OCI-LY7 (cell line): ENCODE data around the gene RIMBP2. TPM values are rescaled to one million over a fixed set of nuclear protein-coding genes. Genes with fewer than 3 reads are reported as not detected.

ENCODE experiments used
- BruUV-seq: library from RNA; stranded (reverse); fragments of 400-500 nt; replicated peaks from 2 replicates; lab custom pipeline; 2021; lab: Mats Ljungman, UMichigan
- CTCF ChIA-PET: fragments of 300-600 bp; sonication (Branson Sonifier 250); formaldehyde crosslinking; loops from one replicate; lab custom pipeline; 2022; ENCODE audit warnings: antibody characterized with exemption; ENCODE audit not compliant: unreplicated experiment; lab: Charles Lee
- POLR2A ChIA-PET: fragments of 300-600 bp; sonication (Branson Sonifier 250); formaldehyde crosslinking; loops from one replicate; lab custom pipeline; 2022; ENCODE audit warnings: antibody characterized with exemption; lab: Charles Lee
- DNase-seq: peaks from one replicate; pipeline ENCODE4 v3.0.0-alpha.2; 2015; ENCODE audit warnings: low spot score
- H2AFZ ChIP-seq: fragments of 200-600 bp; sonication (generic), shearing (Covaris generic); 2 replicates; pipeline ENCODE4 v1.6.1; 2014; ENCODE audit warnings: mild to moderate bottlenecking, antibody characterized with exemption, low read length, moderate library complexity
- H3K27ac ChIP-seq: fragments of 200-600 bp; sonication (generic); 2 replicates; pipeline ENCODE4 v1.5.1; 2014; ENCODE audit warnings: mixed run types, low read depth, mild to moderate bottlenecking, moderate library complexity, low read length, inconsistent platforms; ENCODE audit not compliant: poor library complexity, severe bottlenecking
- H3K36me3 ChIP-seq: fragments of 200-600 bp; sonication (generic); 2 replicates; pipeline ENCODE4 v1.6.1; 2014; ENCODE audit warnings: mild to moderate bottlenecking, antibody characterized with exemption, low read length, moderate library complexity, mixed read lengths; ENCODE audit not compliant: insufficient read depth
- H3K4me1 ChIP-seq: fragments of 200-600 bp; sonication (generic); 2 replicates; pipeline ENCODE4 v1.5.1; 2014; ENCODE audit warnings: mild to moderate bottlenecking, low read length; ENCODE audit not compliant: insufficient read depth, poor library complexity, severe bottlenecking
- H3K4me2 ChIP-seq: fragments of 200-600 bp; sonication (generic); 2 replicates; pipeline ENCODE4 v1.6.1; 2014; ENCODE audit warnings: mild to moderate bottlenecking, low read length
- H3K4me3 ChIP-seq: fragments of 200-600 bp; sonication (generic); 2 replicates; pipeline ENCODE4 v1.5.1; 2014; ENCODE audit warnings: mild to moderate bottlenecking, low read depth, low read length; ENCODE audit not compliant: poor library complexity, severe bottlenecking
- H3K79me2 ChIP-seq: fragments of 200-600 bp; sonication (generic); 2 replicates; pipeline ENCODE4 v1.6.1; 2016; ENCODE audit warnings: low read depth, mild to moderate bottlenecking, low read length, moderate library complexity, mixed read lengths; ENCODE audit not compliant: insufficient read depth
- H3K9me2 ChIP-seq: fragments of 200-600 bp; sonication (generic); 2 replicates; pipeline ENCODE4 v1.6.1; 2016; ENCODE audit warnings: mild to moderate bottlenecking, low read length, mixed read lengths; ENCODE audit not compliant: insufficient read depth
- H3K9me3 ChIP-seq: fragments of 200-600 bp; sonication (generic); 2 replicates; pipeline ENCODE4 v1.6.1; 2014; ENCODE audit warnings: mild to moderate bottlenecking, mixed run types, low read length, mixed read lengths
- H4K20me1 ChIP-seq: fragments of 200-600 bp; sonication (generic); 2 replicates; pipeline ENCODE4 v1.6.1; 2014; ENCODE audit warnings: mild to moderate bottlenecking, antibody characterized with exemption, low read length, moderate library complexity, mixed read lengths; ENCODE audit not compliant: insufficient read depth
- EZH2phosphoT487 ChIP-seq: fragments of 200-600 bp; sonication (generic); IDR thresholded peaks from 2 replicates; pipeline ENCODE4 v1.6.1; 2018; ENCODE audit warnings: low read depth, borderline replicate concordance, mild to moderate bottlenecking, mixed run types, antibody characterized with exemption, low read length, moderate library complexity, mixed read lengths
- intact Hi-C: fragments of 100-400 bp; cut with micrococcal nuclease; formaldehyde crosslinking; loops from one replicate; pipeline ENCODE4 v1.10.0; 2022; ENCODE audit not compliant: unreplicated experiment
- total RNA-seq, 2 experiments: library from RNA; depleted of rRNA in 1 of 2; stranded (reverse); fragments of >200 nt in 1 of 2; shearing (Covaris generic) in 1 of 2; gene quantifications; 2 replicates each; pipeline ENCODE4 v1.2.3, GENCODE V29; 2014 to 2022
- TF ChIP-seq, protein P1 (sequence below): fragments of 200-600 bp; sonication (generic); conservative IDR thresholded peaks from 2 replicates; pipeline ENCODE4 v1.5.1; 2014; ENCODE audit warnings: mild to moderate bottlenecking, antibody characterized with exemption, low read length, moderate library complexity, mixed read lengths

RIMBP2 gene
- total RNA-seq, 2 experiments from 2014 or later = not detected

DNA sequence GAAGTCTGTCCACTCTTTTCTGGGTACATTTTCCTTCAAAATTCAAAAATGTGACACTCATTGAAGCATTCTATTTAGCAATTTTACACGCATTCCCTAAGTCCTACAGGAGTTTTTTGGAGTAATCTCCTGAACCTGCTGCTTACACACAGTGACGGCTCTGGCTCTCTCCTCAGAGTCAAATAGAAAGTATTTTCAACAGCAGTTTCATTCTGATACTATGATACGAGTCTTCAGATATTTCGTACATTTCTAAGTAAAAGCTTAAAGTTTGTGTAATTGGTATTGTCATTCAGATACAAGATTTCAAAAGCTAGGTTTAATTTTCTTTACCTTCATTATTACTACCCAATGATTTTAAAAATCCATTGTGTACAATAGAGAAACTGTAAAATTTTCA, 342.0 kb downstream of the RIMBP2 start:
- Histone ChIP-seq H4K20me1 (no peaks in the 10 kb centered on the region), H3K36me3 (no peaks in the 10 kb centered on the region), H3K27ac (no peak overlapping the region), H3K79me2 (no peaks in the 10 kb centered on the region), H3K4me1 (no peaks in the 10 kb centered on the region), H3K9me3 (no peaks in the 10 kb centered on the region), H3K4me2 (no peak overlapping the region), H2AFZ (no peak overlapping the region), H3K9me2 (no peaks in the 10 kb centered on the region), H3K4me3 (no peak overlapping the region)
- no TSS peak for BruUV-seq
- DNase-seq = no peak
- TF ChIP-seq, protein P1, sequence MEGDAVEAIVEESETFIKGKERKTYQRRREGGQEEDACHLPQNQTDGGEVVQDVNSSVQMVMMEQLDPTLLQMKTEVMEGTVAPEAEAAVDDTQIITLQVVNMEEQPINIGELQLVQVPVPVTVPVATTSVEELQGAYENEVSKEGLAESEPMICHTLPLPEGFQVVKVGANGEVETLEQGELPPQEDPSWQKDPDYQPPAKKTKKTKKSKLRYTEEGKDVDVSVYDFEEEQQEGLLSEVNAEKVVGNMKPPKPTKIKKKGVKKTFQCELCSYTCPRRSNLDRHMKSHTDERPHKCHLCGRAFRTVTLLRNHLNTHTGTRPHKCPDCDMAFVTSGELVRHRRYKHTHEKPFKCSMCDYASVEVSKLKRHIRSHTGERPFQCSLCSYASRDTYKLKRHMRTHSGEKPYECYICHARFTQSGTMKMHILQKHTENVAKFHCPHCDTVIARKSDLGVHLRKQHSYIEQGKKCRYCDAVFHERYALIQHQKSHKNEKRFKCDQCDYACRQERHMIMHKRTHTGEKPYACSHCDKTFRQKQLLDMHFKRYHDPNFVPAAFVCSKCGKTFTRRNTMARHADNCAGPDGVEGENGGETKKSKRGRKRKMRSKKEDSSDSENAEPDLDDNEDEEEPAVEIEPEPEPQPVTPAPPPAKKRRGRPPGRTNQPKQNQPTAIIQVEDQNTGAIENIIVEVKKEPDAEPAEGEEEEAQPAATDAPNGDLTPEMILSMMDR = no peak
- no peak for TF ChIP-seq EZH2phosphoT487
- intact Hi-C loops = no loop called here
- ChIA-PET POLR2A (no interaction called here), CTCF (no interaction called here)

DNA sequence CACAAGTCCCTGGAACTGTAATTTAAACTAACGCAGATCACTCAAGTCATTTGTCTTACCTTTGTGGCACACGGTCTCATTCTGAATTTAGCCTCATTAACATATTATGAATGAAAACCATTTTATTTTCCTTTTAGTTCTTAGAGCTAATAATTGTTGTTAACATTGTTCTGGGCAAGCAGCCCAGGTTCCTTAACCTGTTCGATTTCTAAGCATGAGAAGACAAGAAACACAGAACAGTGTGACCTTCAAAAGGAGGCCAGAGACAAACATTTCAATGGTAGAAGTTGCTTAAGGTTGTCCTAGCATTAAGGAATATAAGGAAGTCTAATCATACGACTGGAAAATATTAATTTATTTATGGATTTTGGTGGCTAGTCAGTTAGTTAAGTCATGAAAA, 343.2 kb downstream of the RIMBP2 start:
- Histone ChIP-seq H3K4me2 (no peak overlapping the region), H3K9me2 (no peaks in the 10 kb centered on the region), H4K20me1 (no peaks in the 10 kb centered on the region), H3K4me3 (no peak overlapping the region), H3K9me3 (no peaks in the 10 kb centered on the region), H2AFZ (no peak overlapping the region), H3K79me2 (no peaks in the 10 kb centered on the region), H3K36me3 (no peaks in the 10 kb centered on the region), H3K4me1 (no peaks in the 10 kb centered on the region), H3K27ac (no peak overlapping the region)
- no TSS peak for BruUV-seq
- TF ChIP-seq, protein P1 = no peak
- TF ChIP-seq EZH2phosphoT487 = no peak
- ChIA-PET POLR2A (interaction anchor here (0.6 kb wide), 1 partner anchor 1749 kb away, joined by 4 read pairs; no protein-coding TSS in a partner anchor), CTCF (no interaction called here)
- intact Hi-C loops = no loop called here
- DNase-seq = no peak

DNA sequence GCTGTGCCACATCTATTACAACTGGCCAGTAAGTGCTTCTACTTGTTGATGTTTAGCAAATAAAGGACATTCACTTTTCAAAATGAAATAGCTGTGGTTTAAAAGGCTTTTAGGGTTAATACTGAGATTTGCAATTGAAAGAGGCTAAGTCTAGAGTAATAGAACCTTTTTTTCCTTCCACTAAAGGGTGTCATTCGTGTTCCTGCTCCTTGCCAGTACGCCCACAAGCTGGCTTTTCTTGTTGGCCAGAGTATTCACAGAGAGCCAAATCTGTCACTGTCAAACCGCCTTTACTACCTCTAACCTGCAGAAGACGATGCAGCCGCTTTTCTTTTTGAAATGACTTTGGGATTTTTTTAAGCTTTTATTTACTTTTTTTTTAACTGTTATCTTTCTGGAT, 344.8 kb downstream of the RIMBP2 start:
- H3K9me3 ChIP-seq = no peaks in the 10 kb centered on the region
- no peaks in the 10 kb centered on the region for H3K9me2 ChIP-seq
- H4K20me1 ChIP-seq = no peaks in the 10 kb centered on the region
- BruUV-seq = no TSS peak
- ChIA-PET POLR2A (interaction anchor here (0.6 kb wide), 2 partner anchors 10 to 1880 kb away, joined by 3 read pairs; no protein-coding TSS in a partner anchor), CTCF (no interaction called here)
- H2AFZ ChIP-seq = no peak overlapping the region
- intact Hi-C loops = no loop called here
- H3K27ac ChIP-seq = no peak overlapping the region
- no peaks in the 10 kb centered on the region for H3K36me3 ChIP-seq
- H3K4me3 ChIP-seq = no peak overlapping the region
- no peaks in the 10 kb centered on the region for H3K79me2 ChIP-seq
- no peak for TF ChIP-seq EZH2phosphoT487
- TF ChIP-seq, protein P1 = no peak
- H3K4me1 ChIP-seq = no peaks in the 10 kb centered on the region
- no peak overlapping the region for H3K4me2 ChIP-seq
- no peak for DNase-seq
